ENCODE data around the gene MUC20. TPM values are rescaled to one million over a fixed set of nuclear protein-coding genes. Genes with fewer than 3 reads are reported as not detected.

The MUC20 gene
- total and polyA plus RNA-seq, 2 of the 13 experiments (the other 11 are each of a cell fraction or from before 2014, with no cell fraction given): 0.24 to 0.83 TPM

- no peak for ATAC-seq
- in situ Hi-C loops (cut with HindIII; ENCODE audit: extremely low pct_ligation_motif_present, low pct_unique_long_range_greater_than_20kb): loop anchor here (25.0 kb wide), 1 partner anchor 263 kb away; no protein-coding TSS in a partner anchor
Measured at GRCh38 chr3:195698647-195699387, 22.0 kb upstream of the MUC20 start.

GRCh38 chr3:195699388-195699771 lies 21.4 kb upstream of the MUC20 start:
- Histone ChIP-seq H3K36me3 (replicated peaks in 1 of 2; ENCODE audit: control insufficient read depth in 1 of 2, insufficient read depth in 2 of 2, low read length in 2 of 2) (peaks cover 4% of the 10 kb centered on the region in 2 experiments; a peak in 4 of 5 replicates), H3K4me2 (ENCODE audit: low read depth, low read length) (no peak overlapping the region), H3K4me3 (replicated peaks in 1 of 3; ENCODE audit: insufficient read depth in 1 of 3, low read depth in 2 of 3, low read length in 3 of 3) (no peak overlapping the region), H3K79me2 (ENCODE audit: insufficient read depth, low read length) (no peaks in the 10 kb centered on the region), H3K27me3 (ENCODE audit: control insufficient read depth in 1 of 2, insufficient read depth in 2 of 2, low read length in 2 of 2) (no peaks in the 10 kb centered on the region), H4K20me1 (ENCODE audit: insufficient read depth, low read length) (no peaks in the 10 kb centered on the region), H3K27ac (ENCODE audit: extremely low read length, insufficient read depth, low read length) (no peak overlapping the region), H2AFZ (ENCODE audit: low read length) (no peak overlapping the region), H3K9ac (ENCODE audit: insufficient read depth, low read depth, low read length) (no peak overlapping the region), H3K4me1 (ENCODE audit: insufficient read depth, low read length) (no peaks in the 10 kb centered on the region), H3K9me3 (ENCODE audit: low read length) (no peaks in the 10 kb centered on the region)
- in situ Hi-C loops (cut with HindIII; ENCODE audit: extremely low pct_ligation_motif_present, low pct_unique_long_range_greater_than_20kb): loop anchor here (25.0 kb wide), 1 partner anchor 263 kb away; no protein-coding TSS in a partner anchor
- POLR2A ChIA-PET: no interaction called here
- no peak for ATAC-seq
- FAIRE-seq: peak; percentile 40
- TF ChIP-seq ZKSCAN1 (IDR thresholded peaks at IDR 0.05; ENCODE audit: low read length): no peak
- no peak for TF ChIP-seq RCOR2 (CRISPR knock-in tag; IDR thresholded peaks at IDR 0.05)
- no peak for TF ChIP-seq RELA (CRISPR knock-in tag; IDR thresholded peaks at IDR 0.05)
- no peak for TF ChIP-seq ATF3 (CRISPR knock-in tag; IDR thresholded peaks at IDR 0.05)
- TF ChIP-seq ZNF790 (CRISPR knock-in tag; IDR thresholded peaks at IDR 0.05; ENCODE audit: borderline replicate concordance): no peak
- intact Hi-C loops (cut with micrococcal nuclease; ENCODE audit: unreplicated experiment): no loop called here
- BruUV-seq (replicated peaks): no TSS peak
- WGBS (ENCODE audit: low lambda C conversion rate): 100% methylated on average over 2 of the region's 2 CpGs
- DNase-seq (ENCODE audit: low spot score): no peak
- CTCF ChIA-PET (ENCODE audit: low intra/inter-chr PET ratio, low total read pairs): no interaction called here

More at GRCh38 chr3:195698647-195699387, 22.0 kb upstream of the MUC20 start:
- WGBS (ENCODE audit: low lambda C conversion rate): 92% methylated on average over 5 of the region's 5 CpGs
- H2AFZ ChIP-seq (ENCODE audit: low read length): no peak overlapping the region
- DNase-seq (ENCODE audit: low spot score): no peak
- POLR2A ChIA-PET: no interaction called here
- H3K4me3 ChIP-seq (replicated peaks in 1 of 3; ENCODE audit: insufficient read depth in 1 of 3, low read depth in 2 of 3, low read length in 3 of 3): no peak overlapping the region
- H3K4me1 ChIP-seq (ENCODE audit: insufficient read depth, low read length): no peaks in the 10 kb centered on the region
- TF ChIP-seq TBL1XR1 (IDR thresholded peaks at IDR 0.05; ENCODE audit: borderline replicate concordance, low read length, partially characterized antibody) (no peak), ZNF33A (CRISPR knock-in tag; IDR thresholded peaks at IDR 0.05; ENCODE audit: borderline replicate concordance) (no peak), ZSCAN5A (CRISPR knock-in tag; IDR thresholded peaks at IDR 0.05; ENCODE audit: borderline replicate concordance) (no peak), FOXK1 (CRISPR knock-in tag; IDR thresholded peaks at IDR 0.05; ENCODE audit: borderline replicate concordance, low read depth) (no peak)
- no peaks in the 10 kb centered on the region for H3K79me2 ChIP-seq (ENCODE audit: insufficient read depth, low read length)
- CTCF ChIA-PET (ENCODE audit: low intra/inter-chr PET ratio, low total read pairs): no interaction called here
- BruUV-seq (replicated peaks): TSS peak; percentile 27
- H3K4me2 ChIP-seq (ENCODE audit: low read depth, low read length): no peak overlapping the region
- no peaks in the 10 kb centered on the region for H4K20me1 ChIP-seq (ENCODE audit: insufficient read depth, low read length)
- intact Hi-C loops (cut with micrococcal nuclease; ENCODE audit: unreplicated experiment): no loop called here
- no peak overlapping the region for H3K27ac ChIP-seq (ENCODE audit: extremely low read length, insufficient read depth, low read length)
- no peak for FAIRE-seq
- H3K9me3 ChIP-seq (ENCODE audit: low read length): no peaks in the 10 kb centered on the region
- peaks cover 4 to 10% of the 10 kb centered on the region in 2 experiments; a peak in 4 of 5 replicates for H3K36me3 ChIP-seq (replicated peaks in 1 of 2; ENCODE audit: control insufficient read depth in 1 of 2, insufficient read depth in 2 of 2, low read length in 2 of 2)
- no peaks in the 10 kb centered on the region for H3K27me3 ChIP-seq (ENCODE audit: control insufficient read depth in 1 of 2, insufficient read depth in 2 of 2, low read length in 2 of 2)
- H3K9ac ChIP-seq (ENCODE audit: insufficient read depth, low read depth, low read length): no peak overlapping the region

All from HepG2 (cell line).